ENCODE results near the gene C16orf90. TPM values are rescaled to one million over a fixed set of nuclear protein-coding genes. Genes with fewer than 3 reads are reported as not detected.
"Not testable (repeated sequence)": the region's sequence is repeated elsewhere in the genome, so short reads cannot be mapped to it uniquely, and the experiment has no call there.

C16orf90 gene
- total RNA-seq, 1 donor from 2014 or later: not detected

GRCh38 chr16:3529175-3529574, 33.9 kb upstream of the C16orf90 start:
- Histone ChIP-seq H3K36me3 (ENCODE audit: control insufficient read depth in 3 of 3, insufficient read depth in 3 of 3, low read length in 3 of 3) (peaks cover 33 to 42% (median 40%) of the 10 kb centered on the region in 3 donors), H3K9ac (ENCODE audit: low read depth in 1 of 3, low read length in 3 of 3) (no peak overlapping the region), H3K4me3 (ENCODE audit: low read length in 3 of 3) (no peak overlapping the region), H3K4me1 (ENCODE audit: control insufficient read depth in 3 of 3, insufficient read depth in 3 of 3, low read length in 3 of 3) (no peaks in the 10 kb centered on the region), H3K9me3 (ENCODE audit: control insufficient read depth in 3 of 3, low read length in 3 of 3) (no peaks in the 10 kb centered on the region), H3K27me3 (ENCODE audit: control insufficient read depth in 3 of 3, insufficient read depth in 3 of 3, low read length in 3 of 3) (no peaks in the 10 kb centered on the region), H3K27ac (ENCODE audit: low read depth, low read length) (no peak overlapping the region)

GRCh38 chr16:3528406-3528805, 33.1 kb upstream of the C16orf90 start:
- Histone ChIP-seq H3K27ac (ENCODE audit: low read depth, low read length) (no peak overlapping the region), H3K9me3 (ENCODE audit: control insufficient read depth in 3 of 3, low read length in 3 of 3) (no peaks in the 10 kb centered on the region), H3K27me3 (ENCODE audit: control insufficient read depth in 3 of 3, insufficient read depth in 3 of 3, low read length in 3 of 3) (no peaks in the 10 kb centered on the region), H3K4me1 (ENCODE audit: control insufficient read depth in 3 of 3, insufficient read depth in 3 of 3, low read length in 3 of 3) (no peaks in the 10 kb centered on the region), H3K36me3 (ENCODE audit: control insufficient read depth in 3 of 3, insufficient read depth in 3 of 3, low read length in 3 of 3) (peaks cover 31 to 42% (median 38%) of the 10 kb centered on the region in 3 donors), H3K4me3 (ENCODE audit: low read length in 3 of 3) (no peak overlapping the region), H3K9ac (ENCODE audit: low read depth in 1 of 3, low read length in 3 of 3) (no peak overlapping the region)

GRCh38 chr16:3527216-3527829, 32.0 kb upstream of the C16orf90 start:
- not testable (repeated sequence) for H3K4me3 ChIP-seq (ENCODE audit: low read length in 3 of 3); H3K4me1 ChIP-seq (ENCODE audit: control insufficient read depth in 3 of 3, insufficient read depth in 3 of 3, low read length in 3 of 3); H3K27me3 ChIP-seq (ENCODE audit: control insufficient read depth in 3 of 3, insufficient read depth in 3 of 3, low read length in 3 of 3); H3K9me3 ChIP-seq (ENCODE audit: control insufficient read depth in 3 of 3, low read length in 3 of 3); H3K9ac ChIP-seq (ENCODE audit: low read depth in 1 of 3, low read length in 3 of 3); H3K27ac ChIP-seq (ENCODE audit: low read depth, low read length)
- H3K36me3 ChIP-seq (ENCODE audit: control insufficient read depth in 3 of 3, insufficient read depth in 3 of 3, low read length in 3 of 3): peaks cover 27 to 35% (median 34%) of the 10 kb centered on the region in 3 donors

- Histone ChIP-seq H3K36me3 (ENCODE audit: control insufficient read depth in 3 of 3, insufficient read depth in 3 of 3, low read length in 3 of 3) (peaks cover 28 to 34% (median 30%) of the 10 kb centered on the region in 3 donors), H3K27me3 (ENCODE audit: control insufficient read depth in 3 of 3, insufficient read depth in 3 of 3, low read length in 3 of 3) (no peaks in the 10 kb centered on the region), H3K9ac (ENCODE audit: low read depth in 1 of 3, low read length in 3 of 3) (no peak overlapping the region), H3K9me3 (ENCODE audit: control insufficient read depth in 3 of 3, low read length in 3 of 3) (no peaks in the 10 kb centered on the region), H3K27ac (ENCODE audit: low read depth, low read length) (peak overlapping the region; percentile 3), H3K4me1 (ENCODE audit: control insufficient read depth in 3 of 3, insufficient read depth in 3 of 3, low read length in 3 of 3) (no peaks in the 10 kb centered on the region), H3K4me3 (ENCODE audit: low read length in 3 of 3) (no peak overlapping the region)
These were observed 30.7 kb upstream of the C16orf90 start for GRCh38 chr16:3525951-3526350.

GRCh38 chr16:3523281-3523680, 28.0 kb upstream of the C16orf90 start:
- H3K27ac ChIP-seq (ENCODE audit: low read depth, low read length): no peak overlapping the region
- H3K27me3 ChIP-seq (ENCODE audit: control insufficient read depth in 3 of 3, insufficient read depth in 3 of 3, low read length in 3 of 3): no peaks in the 10 kb centered on the region
- no peak overlapping the region for H3K9ac ChIP-seq (ENCODE audit: low read depth in 1 of 3, low read length in 3 of 3)
- H3K9me3 ChIP-seq (ENCODE audit: control insufficient read depth in 3 of 3, low read length in 3 of 3): no peaks in the 10 kb centered on the region
- H3K4me1 ChIP-seq (ENCODE audit: control insufficient read depth in 3 of 3, insufficient read depth in 3 of 3, low read length in 3 of 3): no peaks in the 10 kb centered on the region
- peaks cover 35 to 47% (median 37%) of the 10 kb centered on the region in 3 donors for H3K36me3 ChIP-seq (ENCODE audit: control insufficient read depth in 3 of 3, insufficient read depth in 3 of 3, low read length in 3 of 3)
- H3K4me3 ChIP-seq (ENCODE audit: low read length in 3 of 3): no peak overlapping the region

GRCh38 chr16:3520841-3521240, 25.6 kb upstream of the C16orf90 start:
- Histone ChIP-seq H3K4me1 (ENCODE audit: control insufficient read depth in 3 of 3, insufficient read depth in 3 of 3, low read length in 3 of 3) (no peaks in the 10 kb centered on the region), H3K27me3 (ENCODE audit: control insufficient read depth in 3 of 3, insufficient read depth in 3 of 3, low read length in 3 of 3) (no peaks in the 10 kb centered on the region), H3K36me3 (ENCODE audit: control insufficient read depth in 3 of 3, insufficient read depth in 3 of 3, low read length in 3 of 3) (peaks cover 37 to 50% (median 48%) of the 10 kb centered on the region in 3 donors), H3K4me3 (ENCODE audit: low read length in 3 of 3) (no peak overlapping the region), H3K9me3 (ENCODE audit: control insufficient read depth in 3 of 3, low read length in 3 of 3) (no peaks in the 10 kb centered on the region), H3K9ac (ENCODE audit: low read depth in 1 of 3, low read length in 3 of 3) (no peak overlapping the region), H3K27ac (ENCODE audit: low read depth, low read length) (no peak overlapping the region)

GRCh38 chr16:3520413-3520812, 25.1 kb upstream of the C16orf90 start:
- no peak overlapping the region for H3K4me3 ChIP-seq (ENCODE audit: low read length in 3 of 3)
- peaks cover 38 to 53% (median 51%) of the 10 kb centered on the region in 3 donors for H3K36me3 ChIP-seq (ENCODE audit: control insufficient read depth in 3 of 3, insufficient read depth in 3 of 3, low read length in 3 of 3)
- no peaks in the 10 kb centered on the region for H3K4me1 ChIP-seq (ENCODE audit: control insufficient read depth in 3 of 3, insufficient read depth in 3 of 3, low read length in 3 of 3)
- no peak overlapping the region for H3K9ac ChIP-seq (ENCODE audit: low read depth in 1 of 3, low read length in 3 of 3)
- no peaks in the 10 kb centered on the region for H3K27me3 ChIP-seq (ENCODE audit: control insufficient read depth in 3 of 3, insufficient read depth in 3 of 3, low read length in 3 of 3)
- no peak overlapping the region for H3K27ac ChIP-seq (ENCODE audit: low read depth, low read length)
- H3K9me3 ChIP-seq (ENCODE audit: control insufficient read depth in 3 of 3, low read length in 3 of 3): no peaks in the 10 kb centered on the region

GRCh38 chr16:3519581-3519980, 24.3 kb upstream of the C16orf90 start:
- peaks cover 37 to 53% (median 52%) of the 10 kb centered on the region in 3 donors for H3K36me3 ChIP-seq (ENCODE audit: control insufficient read depth in 3 of 3, insufficient read depth in 3 of 3, low read length in 3 of 3)
- no peak overlapping the region for H3K27ac ChIP-seq (ENCODE audit: low read depth, low read length)
- H3K4me3 ChIP-seq (ENCODE audit: low read length in 3 of 3): no peak overlapping the region
- no peaks in the 10 kb centered on the region for H3K4me1 ChIP-seq (ENCODE audit: control insufficient read depth in 3 of 3, insufficient read depth in 3 of 3, low read length in 3 of 3)
- H3K27me3 ChIP-seq (ENCODE audit: control insufficient read depth in 3 of 3, insufficient read depth in 3 of 3, low read length in 3 of 3): no peaks in the 10 kb centered on the region
- H3K9me3 ChIP-seq (ENCODE audit: control insufficient read depth in 3 of 3, low read length in 3 of 3): no peaks in the 10 kb centered on the region
- H3K9ac ChIP-seq (ENCODE audit: low read depth in 1 of 3, low read length in 3 of 3): no peak overlapping the region

GRCh38 chr16:3518986-3519348, 23.7 kb upstream of the C16orf90 start:
- H3K4me1 ChIP-seq (ENCODE audit: control insufficient read depth in 3 of 3, insufficient read depth in 3 of 3, low read length in 3 of 3): no peaks in the 10 kb centered on the region
- H3K4me3 ChIP-seq (ENCODE audit: low read length in 3 of 3): no peak overlapping the region
- peaks cover 42 to 59% (median 56%) of the 10 kb centered on the region in 3 donors for H3K36me3 ChIP-seq (ENCODE audit: control insufficient read depth in 3 of 3, insufficient read depth in 3 of 3, low read length in 3 of 3)
- no peak overlapping the region for H3K9ac ChIP-seq (ENCODE audit: low read depth in 1 of 3, low read length in 3 of 3)
- no peak overlapping the region for H3K27ac ChIP-seq (ENCODE audit: low read depth, low read length)
- no peaks in the 10 kb centered on the region for H3K9me3 ChIP-seq (ENCODE audit: control insufficient read depth in 3 of 3, low read length in 3 of 3)
- H3K27me3 ChIP-seq (ENCODE audit: control insufficient read depth in 3 of 3, insufficient read depth in 3 of 3, low read length in 3 of 3): no peaks in the 10 kb centered on the region

- Histone ChIP-seq H3K36me3 (ENCODE audit: control insufficient read depth in 3 of 3, insufficient read depth in 3 of 3, low read length in 3 of 3) (peaks cover 43 to 58% (median 56%) of the 10 kb centered on the region in 3 donors), H3K27ac (ENCODE audit: low read depth, low read length) (no peak overlapping the region), H3K4me3 (ENCODE audit: low read length in 3 of 3) (no peak overlapping the region)
These were observed 23.1 kb upstream of the C16orf90 start for GRCh38 chr16:3518292-3518985.

More at GRCh38 chr16:3518292-3518985, 23.1 kb upstream of the C16orf90 start:
- Histone ChIP-seq H3K4me1 (ENCODE audit: control insufficient read depth in 3 of 3, insufficient read depth in 3 of 3, low read length in 3 of 3) (no peaks in the 10 kb centered on the region), H3K9me3 (ENCODE audit: control insufficient read depth in 3 of 3, low read length in 3 of 3) (no peaks in the 10 kb centered on the region), H3K9ac (ENCODE audit: low read depth in 1 of 3, low read length in 3 of 3) (no peak overlapping the region), H3K27me3 (ENCODE audit: control insufficient read depth in 3 of 3, insufficient read depth in 3 of 3, low read length in 3 of 3) (no peaks in the 10 kb centered on the region)
